ENCODE results near the gene NUP93. TPM values are rescaled to one million over a fixed set of nuclear protein-coding genes. Genes with fewer than 3 reads are reported as not detected.

Gene NUP93
- total RNA-seq, 2 experiments from 2014 or later = 45.6 to 47.2 TPM

DNA sequence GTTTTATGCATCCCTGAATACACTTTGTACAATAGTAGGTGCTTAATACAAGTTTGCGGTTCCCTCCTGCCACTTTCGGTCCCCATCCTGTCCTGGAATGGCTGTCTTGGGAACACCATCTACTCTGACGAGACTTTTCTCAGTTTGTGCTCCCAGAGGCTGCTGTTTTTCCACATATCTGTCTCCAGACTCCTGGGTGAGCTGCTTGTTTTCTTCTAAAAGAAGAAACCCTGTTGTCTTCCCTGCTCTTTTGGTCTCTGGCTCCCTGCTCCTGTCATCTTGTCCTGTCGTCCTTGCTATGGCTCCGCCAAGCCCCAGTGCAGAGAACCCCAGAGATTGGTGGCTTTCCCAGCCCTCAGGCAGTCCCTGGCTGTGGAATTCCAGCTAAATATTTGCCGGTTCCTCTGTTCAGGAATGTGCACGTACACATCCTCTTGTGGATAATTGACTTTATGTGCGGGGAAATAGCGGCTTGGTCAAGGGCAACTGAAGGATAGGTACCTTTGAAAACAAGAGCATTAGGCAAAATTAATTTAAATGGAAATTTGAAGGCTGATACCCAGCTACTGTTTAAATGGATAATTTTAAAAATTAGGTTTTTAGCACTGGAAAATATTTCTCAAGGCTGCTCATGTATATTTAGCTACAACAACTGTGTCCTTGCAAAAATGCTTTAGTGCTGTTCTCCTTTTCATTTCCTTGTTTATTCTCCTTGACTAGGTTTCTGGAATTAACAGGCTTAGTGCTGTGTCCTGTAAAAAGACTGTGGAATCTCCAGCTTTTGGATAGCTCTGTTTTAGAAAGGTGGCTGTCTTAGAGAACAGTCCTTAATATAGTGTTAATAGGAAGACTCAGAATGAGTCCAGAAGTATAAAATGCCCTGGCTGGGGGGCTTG, 84.9 kb downstream of the NUP93 start:
- H3K36me3 ChIP-seq (ENCODE audit: insufficient read depth, low read length) = peaks cover 15% of the 10 kb centered on the region
- H3K27me3 Mint-ChIP-seq = no peaks in the 10 kb centered on the region
- DNase-seq (no peak), ATAC-seq (ENCODE audit: poor library complexity) (no peak)
- H3K36me3 Mint-ChIP-seq (ENCODE audit: low read depth) = peaks cover 26% of the 10 kb centered on the region
- H3K4me3 Mint-ChIP-seq = no peak overlapping the region
- ChIA-PET POLR2A (interaction anchor here (0.6 kb wide), 1 partner anchor 163 kb away, joined by 3 read pairs; no protein-coding TSS in a partner anchor), CTCF (no interaction called here)
- H3K9me3 ChIP-seq (ENCODE audit: control insufficient read depth in 1 of 2, insufficient read depth in 1 of 2, low read length in 2 of 2) = no peaks in the 10 kb centered on the region
- no peaks in the 10 kb centered on the region for H3K27me3 ChIP-seq (ENCODE audit: control insufficient read depth in 1 of 2, insufficient read depth in 2 of 2, low read length in 2 of 2)
- intact Hi-C loops (cut with DNase I, micrococcal nuclease) = no loop called here
- H3K27ac ChIP-seq (ENCODE audit: low read depth in 1 of 2, low read length in 2 of 2) = no peak overlapping the region
- H3K27ac Mint-ChIP-seq = no peak overlapping the region
- no peak overlapping the region for H3K4me3 ChIP-seq (ENCODE audit: low read length)
- no peaks in the 10 kb centered on the region for H3K9me3 Mint-ChIP-seq
- H3K4me1 ChIP-seq (ENCODE audit: insufficient read depth, low read length) = no peaks in the 10 kb centered on the region
- no peaks in the 10 kb centered on the region for H3K4me1 Mint-ChIP-seq (ENCODE audit: low read depth)
- TF ChIP-seq, protein P1, sequence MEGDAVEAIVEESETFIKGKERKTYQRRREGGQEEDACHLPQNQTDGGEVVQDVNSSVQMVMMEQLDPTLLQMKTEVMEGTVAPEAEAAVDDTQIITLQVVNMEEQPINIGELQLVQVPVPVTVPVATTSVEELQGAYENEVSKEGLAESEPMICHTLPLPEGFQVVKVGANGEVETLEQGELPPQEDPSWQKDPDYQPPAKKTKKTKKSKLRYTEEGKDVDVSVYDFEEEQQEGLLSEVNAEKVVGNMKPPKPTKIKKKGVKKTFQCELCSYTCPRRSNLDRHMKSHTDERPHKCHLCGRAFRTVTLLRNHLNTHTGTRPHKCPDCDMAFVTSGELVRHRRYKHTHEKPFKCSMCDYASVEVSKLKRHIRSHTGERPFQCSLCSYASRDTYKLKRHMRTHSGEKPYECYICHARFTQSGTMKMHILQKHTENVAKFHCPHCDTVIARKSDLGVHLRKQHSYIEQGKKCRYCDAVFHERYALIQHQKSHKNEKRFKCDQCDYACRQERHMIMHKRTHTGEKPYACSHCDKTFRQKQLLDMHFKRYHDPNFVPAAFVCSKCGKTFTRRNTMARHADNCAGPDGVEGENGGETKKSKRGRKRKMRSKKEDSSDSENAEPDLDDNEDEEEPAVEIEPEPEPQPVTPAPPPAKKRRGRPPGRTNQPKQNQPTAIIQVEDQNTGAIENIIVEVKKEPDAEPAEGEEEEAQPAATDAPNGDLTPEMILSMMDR (IDR thresholded peaks at IDR 0.05) = no peak

GRCh38 chr16:56815721-56816120, 85.8 kb downstream of the NUP93 start:
- H3K4me3 ChIP-seq (ENCODE audit: low read length) = no peak overlapping the region
- Mint-ChIP-seq H3K4me1 (ENCODE audit: low read depth) (no peaks in the 10 kb centered on the region), H3K9me3 (no peaks in the 10 kb centered on the region), H3K27me3 (no peaks in the 10 kb centered on the region), H3K4me3 (no peak overlapping the region), H3K27ac (no peak overlapping the region), H3K36me3 (ENCODE audit: low read depth) (peaks cover 30% of the 10 kb centered on the region)
- intact Hi-C loops (cut with DNase I, micrococcal nuclease) = no loop called here
- H3K27ac ChIP-seq (ENCODE audit: low read depth in 1 of 2, low read length in 2 of 2) = no peak overlapping the region
- DNase-seq (no peak), ATAC-seq (ENCODE audit: poor library complexity) (no peak)
- H3K4me1 ChIP-seq (ENCODE audit: insufficient read depth, low read length) = no peaks in the 10 kb centered on the region
- peaks cover 18% of the 10 kb centered on the region for H3K36me3 ChIP-seq (ENCODE audit: insufficient read depth, low read length)
- TF ChIP-seq, protein P1 (IDR thresholded peaks at IDR 0.05) = no peak
- POLR2A ChIA-PET = interaction anchor here (0.6 kb wide), 1 partner anchor 162 kb away, joined by 3 read pairs; no protein-coding TSS in a partner anchor
- CTCF ChIA-PET = no interaction called here
- no peaks in the 10 kb centered on the region for H3K27me3 ChIP-seq (ENCODE audit: control insufficient read depth in 1 of 2, insufficient read depth in 2 of 2, low read length in 2 of 2)
- no peaks in the 10 kb centered on the region for H3K9me3 ChIP-seq (ENCODE audit: control insufficient read depth in 1 of 2, insufficient read depth in 1 of 2, low read length in 2 of 2)

- CTCF ChIA-PET = no interaction called here
- intact Hi-C loops (cut with DNase I, micrococcal nuclease) = no loop called here
- no peaks in the 10 kb centered on the region for H3K9me3 Mint-ChIP-seq
- POLR2A ChIA-PET = no interaction called here
- H3K27me3 Mint-ChIP-seq = no peaks in the 10 kb centered on the region
- no peak overlapping the region for H3K27ac ChIP-seq (ENCODE audit: low read depth in 1 of 2, low read length in 2 of 2)
- no peaks in the 10 kb centered on the region for H3K27me3 ChIP-seq (ENCODE audit: control insufficient read depth in 1 of 2, insufficient read depth in 2 of 2, low read length in 2 of 2)
- H3K4me1 ChIP-seq (ENCODE audit: insufficient read depth, low read length) = no peaks in the 10 kb centered on the region
- DNase-seq (no peak), ATAC-seq (ENCODE audit: poor library complexity) (no peak)
- peaks cover 43% of the 10 kb centered on the region for H3K36me3 Mint-ChIP-seq (ENCODE audit: low read depth)
- no peak overlapping the region for H3K4me3 Mint-ChIP-seq
- no peaks in the 10 kb centered on the region for H3K4me1 Mint-ChIP-seq (ENCODE audit: low read depth)
- no peaks in the 10 kb centered on the region for H3K9me3 ChIP-seq (ENCODE audit: control insufficient read depth in 1 of 2, insufficient read depth in 1 of 2, low read length in 2 of 2)
- TF ChIP-seq, protein P1 (IDR thresholded peaks at IDR 0.05) = no peak
- H3K27ac Mint-ChIP-seq = no peak overlapping the region
- H3K36me3 ChIP-seq (ENCODE audit: insufficient read depth, low read length) = peaks cover 28% of the 10 kb centered on the region
- H3K4me3 ChIP-seq (ENCODE audit: low read length) = no peak overlapping the region
Measured at GRCh38 chr16:56817056-56817455, 87.1 kb downstream of the NUP93 start.

Measured in CD4-positive, alpha-beta T cell (primary cell).